ENCODE data around the gene BICRA.

The BICRA gene

DNA sequence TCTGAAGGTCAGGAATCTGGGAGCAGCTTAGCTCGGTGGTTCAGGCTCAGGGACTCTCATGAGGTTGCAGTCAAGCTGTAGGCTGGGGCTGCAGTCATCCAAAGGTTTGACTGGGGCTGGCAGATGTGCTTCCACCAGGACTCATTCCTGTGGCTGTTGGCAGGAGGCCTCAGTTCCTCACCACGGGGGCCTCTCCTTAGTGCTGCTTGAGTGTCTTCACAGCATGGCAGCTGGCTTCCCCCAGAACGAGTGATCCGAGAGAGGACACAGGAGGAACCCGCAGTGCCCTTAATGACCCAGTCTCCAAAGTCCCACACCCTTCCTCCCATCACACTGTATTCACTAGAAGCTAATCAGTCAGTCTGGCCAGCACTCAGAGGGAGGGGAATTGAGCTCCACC, 65.6 kb downstream of the BICRA start:
- Histone ChIP-seq H3K27ac (ENCODE audit: low read depth, low read length, poor library complexity, severe bottlenecking) (no peak overlapping the region), H3K4me1 (ENCODE audit: insufficient read depth, low read length, severe bottlenecking) (no peaks in the 10 kb centered on the region)
- TF ChIP-seq CTCF (IDR thresholded peaks at IDR 0.05; ENCODE audit: low read length), result no peak

DNA sequence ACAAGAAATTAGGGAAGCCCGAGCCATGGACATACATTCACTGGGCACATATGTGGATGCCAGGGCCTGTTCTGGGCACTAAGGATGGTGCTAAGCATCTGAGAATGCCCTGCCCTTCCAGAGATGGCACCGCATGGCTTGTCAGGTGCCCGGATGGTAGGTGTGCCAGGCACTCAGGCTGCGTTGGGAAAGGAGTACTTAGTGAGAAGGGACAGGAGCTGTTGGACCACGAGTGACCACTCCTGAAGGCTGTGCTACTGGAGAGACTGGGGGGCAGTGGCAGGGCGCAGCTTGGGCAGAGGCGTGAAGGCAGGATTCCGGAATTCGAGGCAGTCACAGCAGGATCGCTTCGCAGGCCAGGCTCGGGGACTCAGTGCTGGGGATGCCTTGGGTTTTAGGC, 66.3 kb downstream of the BICRA start:
- Histone ChIP-seq H4K20me1 (ENCODE audit: insufficient read depth, low read length) (no peaks in the 10 kb centered on the region), H3K27ac (ENCODE audit: low read depth, low read length, poor library complexity, severe bottlenecking) (no peak overlapping the region), H3K4me3 (ENCODE audit: low read depth, low read length, poor library complexity, severe bottlenecking) (no peak overlapping the region), H3K27me3 (ENCODE audit: insufficient read depth, low read length) (no peaks in the 10 kb centered on the region), H3K9me2 (ENCODE audit: low read depth, low read length) (no peaks in the 10 kb centered on the region), H3K79me2 (ENCODE audit: insufficient read depth, low read length) (no peaks in the 10 kb centered on the region), H3K9me3 (ENCODE audit: low read length) (no peaks in the 10 kb centered on the region), H3F3A (ENCODE audit: insufficient read depth, low read length) (no peaks in the 10 kb centered on the region), H3K9ac (ENCODE audit: low read length) (no peak overlapping the region), H3K4me1 (ENCODE audit: insufficient read depth, low read length, severe bottlenecking) (no peaks in the 10 kb centered on the region), H3K36me3 (ENCODE audit: insufficient read depth, low read length) (peaks cover 19% of the 10 kb centered on the region), H2AFZ (ENCODE audit: low read length) (no peak overlapping the region), H3K4me2 (ENCODE audit: low read length) (no peak overlapping the region)
- TF ChIP-seq EZH2 (IDR thresholded peaks at IDR 0.05; ENCODE audit: borderline replicate concordance, low read length) (no peak), CTCF (IDR thresholded peaks at IDR 0.05; ENCODE audit: low read length) (no peak)

More for the DNA sequence above, 65.6 kb downstream of the BICRA start:
- Histone ChIP-seq H2AFZ (ENCODE audit: low read length) (no peak overlapping the region), H3K9me3 (ENCODE audit: low read length) (no peaks in the 10 kb centered on the region), H3K36me3 (ENCODE audit: insufficient read depth, low read length) (peaks cover 12% of the 10 kb centered on the region; the same call in 1 of the 2 replicates), H3K9ac (ENCODE audit: low read length) (no peak overlapping the region), H4K20me1 (ENCODE audit: insufficient read depth, low read length) (no peaks in the 10 kb centered on the region), H3K79me2 (ENCODE audit: insufficient read depth, low read length) (no peaks in the 10 kb centered on the region), H3K4me3 (ENCODE audit: low read depth, low read length, poor library complexity, severe bottlenecking) (no peak overlapping the region), H3F3A (ENCODE audit: insufficient read depth, low read length) (no peaks in the 10 kb centered on the region), H3K27me3 (ENCODE audit: insufficient read depth, low read length) (no peaks in the 10 kb centered on the region), H3K4me2 (ENCODE audit: low read length) (no peak overlapping the region), H3K9me2 (ENCODE audit: low read depth, low read length) (no peaks in the 10 kb centered on the region)

GRCh38 chr19:47675859-47676258, 66.9 kb downstream of the BICRA start:
- no peaks in the 10 kb centered on the region for H3K9me3 ChIP-seq (ENCODE audit: low read length)
- H2AFZ ChIP-seq (ENCODE audit: low read length), result no peak overlapping the region
- H4K20me1 ChIP-seq (ENCODE audit: insufficient read depth, low read length), result no peaks in the 10 kb centered on the region
- H3K4me3 ChIP-seq (ENCODE audit: low read depth, low read length, poor library complexity, severe bottlenecking), result no peak overlapping the region
- TF ChIP-seq EZH2 (IDR thresholded peaks at IDR 0.05; ENCODE audit: borderline replicate concordance, low read length) (no peak), CTCF (IDR thresholded peaks at IDR 0.05; ENCODE audit: low read length) (no peak)
- no peak overlapping the region for H3K4me2 ChIP-seq (ENCODE audit: low read length)
- no peaks in the 10 kb centered on the region for H3K4me1 ChIP-seq (ENCODE audit: insufficient read depth, low read length, severe bottlenecking)
- no peaks in the 10 kb centered on the region for H3K79me2 ChIP-seq (ENCODE audit: insufficient read depth, low read length)
- H3F3A ChIP-seq (ENCODE audit: insufficient read depth, low read length), result no peaks in the 10 kb centered on the region
- H3K27ac ChIP-seq (ENCODE audit: low read depth, low read length, poor library complexity, severe bottlenecking), result no peak overlapping the region
- peaks cover 22% of the 10 kb centered on the region for H3K36me3 ChIP-seq (ENCODE audit: insufficient read depth, low read length)
- no peaks in the 10 kb centered on the region for H3K9me2 ChIP-seq (ENCODE audit: low read depth, low read length)
- H3K27me3 ChIP-seq (ENCODE audit: insufficient read depth, low read length), result no peaks in the 10 kb centered on the region
- H3K9ac ChIP-seq (ENCODE audit: low read length), result no peak overlapping the region
